NB4 (cell line): ENCODE measurements around the gene TYMP.

Source experiments
- DNase-seq: peaks from one replicate; pipeline ENCODE4 v3.0.0; 2010; ENCODE audit warnings: low read depth
- H3K4me3 ChIP-seq: one replicate; pipeline ENCODE4 v1.5.1; 2011; ENCODE audit warnings: mild to moderate bottlenecking, low read depth, low read length, moderate library complexity
- MYC ChIP-seq: IDR thresholded peaks from 2 replicates; pipeline ENCODE4 v1.6.1; 2011; ENCODE audit warnings: low read depth, low read length
- POLR2A ChIP-seq: IDR thresholded peaks from 2 replicates; pipeline ENCODE4 v1.6.1; 2011; ENCODE audit warnings: mild to moderate bottlenecking; ENCODE audit not compliant: insufficient read length; ENCODE audit errors: extremely low read depth
- TF ChIP-seq, protein P1 (sequence below): IDR thresholded peaks from 2 replicates; pipeline ENCODE4 v1.6.1; 2011; ENCODE audit warnings: low read depth, low read length
- TF ChIP-seq, protein P2 (sequence below): IDR thresholded peaks from one replicate; pipeline ENCODE4 v1.5.1; 2012; ENCODE audit warnings: low read depth, low read length

TYMP gene

DNA sequence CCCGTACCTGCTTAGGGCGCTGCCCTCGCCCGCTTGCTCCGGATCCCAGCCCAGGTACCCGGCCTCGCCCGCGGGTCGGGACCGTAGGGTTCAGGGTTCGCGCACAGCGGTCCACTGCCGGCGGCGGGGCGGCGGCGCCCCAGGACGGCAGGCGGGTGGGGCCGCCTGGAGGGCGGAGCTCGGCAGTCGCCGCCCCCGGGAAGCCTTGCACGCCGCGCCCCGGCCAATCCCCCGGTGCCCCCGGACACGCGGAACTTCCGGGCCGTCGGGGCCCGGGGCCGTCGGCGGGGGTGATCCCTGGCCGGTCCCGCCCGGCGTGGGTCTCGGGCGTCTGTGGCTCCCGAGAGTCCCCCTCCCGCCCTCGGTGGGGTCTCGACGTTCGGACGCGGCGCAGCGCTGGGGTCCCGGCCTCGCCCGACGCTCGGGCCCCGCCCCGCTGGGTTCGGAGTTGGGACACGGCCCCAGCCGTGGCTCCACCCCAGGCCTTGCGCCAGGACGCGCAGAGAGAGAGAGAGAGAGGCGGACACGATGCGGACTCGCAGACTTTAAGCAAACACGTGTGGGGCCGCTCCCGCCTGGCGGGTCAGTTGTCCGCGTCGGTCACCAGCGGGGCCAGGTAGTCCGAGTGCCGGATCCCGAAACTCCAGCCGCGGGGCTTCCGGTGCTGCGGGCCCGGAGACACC is at the start of gene TYMP:
Gene TYMP (minus strand): TSS at position 116 of the 683 bp plus-strand sequence. CDS start 303 bp downstream, outside the sequence.
- DNase-seq = peak; percentile 84
- peak within 1 kb of the TSS; percentile 64 for H3K4me3 ChIP-seq
- TF ChIP-seq MYC (peak; percentile 75), POLR2A (peak; percentile 49)
- TF ChIP-seq, protein P1, sequence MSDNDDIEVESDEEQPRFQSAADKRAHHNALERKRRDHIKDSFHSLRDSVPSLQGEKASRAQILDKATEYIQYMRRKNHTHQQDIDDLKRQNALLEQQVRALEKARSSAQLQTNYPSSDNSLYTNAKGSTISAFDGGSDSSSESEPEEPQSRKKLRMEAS = peak; percentile 86
- TF ChIP-seq, protein P2, sequence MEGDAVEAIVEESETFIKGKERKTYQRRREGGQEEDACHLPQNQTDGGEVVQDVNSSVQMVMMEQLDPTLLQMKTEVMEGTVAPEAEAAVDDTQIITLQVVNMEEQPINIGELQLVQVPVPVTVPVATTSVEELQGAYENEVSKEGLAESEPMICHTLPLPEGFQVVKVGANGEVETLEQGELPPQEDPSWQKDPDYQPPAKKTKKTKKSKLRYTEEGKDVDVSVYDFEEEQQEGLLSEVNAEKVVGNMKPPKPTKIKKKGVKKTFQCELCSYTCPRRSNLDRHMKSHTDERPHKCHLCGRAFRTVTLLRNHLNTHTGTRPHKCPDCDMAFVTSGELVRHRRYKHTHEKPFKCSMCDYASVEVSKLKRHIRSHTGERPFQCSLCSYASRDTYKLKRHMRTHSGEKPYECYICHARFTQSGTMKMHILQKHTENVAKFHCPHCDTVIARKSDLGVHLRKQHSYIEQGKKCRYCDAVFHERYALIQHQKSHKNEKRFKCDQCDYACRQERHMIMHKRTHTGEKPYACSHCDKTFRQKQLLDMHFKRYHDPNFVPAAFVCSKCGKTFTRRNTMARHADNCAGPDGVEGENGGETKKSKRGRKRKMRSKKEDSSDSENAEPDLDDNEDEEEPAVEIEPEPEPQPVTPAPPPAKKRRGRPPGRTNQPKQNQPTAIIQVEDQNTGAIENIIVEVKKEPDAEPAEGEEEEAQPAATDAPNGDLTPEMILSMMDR = no peak

- no peak overlapping the region for H3K4me3 ChIP-seq
- no peak for DNase-seq
- no peak for TF ChIP-seq MYC
- TF ChIP-seq, protein P2 = no peak
- TF ChIP-seq, protein P1 = no peak
- TF ChIP-seq POLR2A = no peak
These were observed 49.0 kb upstream of the TYMP start for GRCh38 chr22:50578776-50579310.

GRCh38 chr22:50577987-50578775 is 48.4 kb upstream of the TYMP start, which contains the start of gene CPT1B:
CPT1B (minus strand) TSS chr22:50578427; CDS start chr22:50577915, 512 bp downstream.
- TF ChIP-seq MYC (no peak), POLR2A (no peak)
- TF ChIP-seq, protein P2 = no peak
- TF ChIP-seq, protein P1 = no peak
- H3K4me3 ChIP-seq = no peak within 1 kb of the TSS
- no peak for DNase-seq

DNA sequence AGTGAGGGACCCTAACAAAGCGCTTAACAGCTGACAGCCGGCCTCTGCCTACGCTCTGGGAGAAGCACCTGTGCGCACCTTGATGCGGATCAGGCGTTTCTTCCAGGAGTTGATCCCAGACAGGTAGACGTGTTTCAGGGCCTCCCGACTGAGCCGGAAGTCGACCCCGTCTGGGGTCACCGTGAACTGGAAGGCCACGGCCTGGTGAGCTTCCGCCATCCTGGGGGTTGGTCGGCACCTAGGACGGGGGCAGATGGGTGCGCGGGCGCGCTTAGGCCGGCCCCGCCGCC is 47.8 kb upstream of the TYMP start:
- DNase-seq = no peak
- TF ChIP-seq MYC = no peak
- no peak overlapping the region for H3K4me3 ChIP-seq

DNA sequence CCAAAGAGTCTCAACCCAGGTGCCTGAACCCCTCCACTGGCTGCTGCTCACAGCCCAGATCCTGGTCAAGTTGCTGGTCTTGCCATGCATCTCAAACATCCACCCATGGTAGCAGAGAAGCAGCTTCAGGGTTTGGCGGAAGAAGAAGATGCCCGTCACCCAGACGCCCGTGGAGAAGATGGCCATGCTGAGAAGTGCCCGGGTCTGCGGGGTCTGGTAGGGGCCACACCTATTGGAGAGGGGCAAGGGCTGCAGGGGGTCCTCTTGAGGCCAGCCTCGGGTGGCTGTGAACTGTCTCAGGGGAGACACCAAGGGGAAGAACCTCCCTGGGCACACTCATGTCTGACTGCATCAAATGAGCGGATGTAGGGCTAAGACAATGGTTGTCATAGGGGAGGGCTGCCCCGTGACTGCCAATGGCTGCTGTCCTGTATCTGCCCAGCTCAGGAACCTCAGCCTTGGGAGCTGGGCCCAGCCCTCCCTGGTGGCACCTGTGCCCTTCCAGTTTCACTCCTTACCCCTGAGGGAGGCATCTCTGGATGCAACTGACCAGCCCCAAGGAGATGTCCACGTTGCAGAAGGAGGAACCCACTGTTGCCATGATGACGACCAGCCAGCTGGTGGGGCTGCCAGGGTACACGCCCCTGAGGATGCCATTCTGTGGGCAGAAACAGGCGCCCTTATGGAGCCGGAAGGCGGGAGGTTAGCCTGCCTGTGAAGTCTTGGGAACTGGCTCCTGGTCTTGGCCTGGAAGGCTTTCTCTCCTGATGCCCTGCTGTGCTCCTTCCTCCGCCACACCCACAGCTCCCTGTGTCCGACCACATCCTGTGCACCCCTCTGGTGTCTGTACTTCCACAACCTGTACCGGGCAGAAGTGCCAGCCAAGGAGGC is 47.2 kb upstream of the TYMP start:
- TF ChIP-seq, protein P1 = no peak
- TF ChIP-seq, protein P2 = no peak
- TF ChIP-seq POLR2A (no peak), MYC (no peak)
- no peak overlapping the region for H3K4me3 ChIP-seq
- no peak for DNase-seq
